GM19463 (cell line): Measurements from ENCODE around the gene ANKRD24.
"Not testable (repeated sequence)": the region's sequence is repeated elsewhere in the genome, so short reads cannot be mapped to it uniquely, and the experiment has no call there.

Experiments used
- ATAC-seq: cut with Tn5 transposase; IDR thresholded peaks from one replicate; pipeline ENCODE4 v1.9.1; 2021; ENCODE audit warnings: mild to moderate bottlenecking, moderate library complexity; ENCODE audit not compliant: unreplicated experiment

ANKRD24 gene

DNA sequence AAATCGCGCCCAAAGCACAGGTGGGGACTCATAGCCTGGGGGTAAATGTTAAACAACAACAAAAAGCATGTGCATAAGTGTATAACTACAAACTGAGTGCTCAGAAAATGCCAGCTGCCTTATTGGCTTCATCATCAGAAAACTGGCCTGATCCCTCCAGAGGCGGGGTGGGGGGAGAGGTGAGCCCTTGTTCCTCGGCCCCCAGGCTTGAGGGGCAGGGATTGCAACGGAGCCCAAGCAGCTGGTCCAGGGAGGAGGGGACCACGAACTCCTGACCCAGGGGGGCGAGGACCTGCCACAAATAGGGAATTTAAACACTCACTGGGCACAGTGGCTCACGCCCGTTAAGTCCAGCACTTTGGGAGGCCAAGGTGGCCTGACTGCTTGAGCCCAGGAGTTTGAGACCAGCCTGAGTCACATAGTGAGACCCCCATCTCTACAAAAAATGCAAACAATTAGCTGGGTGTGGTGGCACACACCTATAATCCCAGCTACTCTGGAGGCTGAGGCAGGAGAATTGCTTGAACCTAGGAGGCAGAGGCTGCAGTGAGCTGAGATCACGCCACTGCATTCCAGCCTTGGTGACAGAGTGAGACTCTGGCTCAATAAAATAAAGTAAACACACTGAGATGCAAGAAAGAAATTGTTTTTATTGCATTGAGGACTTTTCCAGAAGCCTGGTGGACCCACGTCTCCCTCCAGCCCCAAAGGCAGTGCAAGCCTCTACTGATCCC, 8.8 kb upstream of the ANKRD24 start:
- ATAC-seq, result no peak

GRCh38 chr19:4174213-4174894, 8.1 kb upstream of the ANKRD24 start:
- ATAC-seq, result no peak

DNA sequence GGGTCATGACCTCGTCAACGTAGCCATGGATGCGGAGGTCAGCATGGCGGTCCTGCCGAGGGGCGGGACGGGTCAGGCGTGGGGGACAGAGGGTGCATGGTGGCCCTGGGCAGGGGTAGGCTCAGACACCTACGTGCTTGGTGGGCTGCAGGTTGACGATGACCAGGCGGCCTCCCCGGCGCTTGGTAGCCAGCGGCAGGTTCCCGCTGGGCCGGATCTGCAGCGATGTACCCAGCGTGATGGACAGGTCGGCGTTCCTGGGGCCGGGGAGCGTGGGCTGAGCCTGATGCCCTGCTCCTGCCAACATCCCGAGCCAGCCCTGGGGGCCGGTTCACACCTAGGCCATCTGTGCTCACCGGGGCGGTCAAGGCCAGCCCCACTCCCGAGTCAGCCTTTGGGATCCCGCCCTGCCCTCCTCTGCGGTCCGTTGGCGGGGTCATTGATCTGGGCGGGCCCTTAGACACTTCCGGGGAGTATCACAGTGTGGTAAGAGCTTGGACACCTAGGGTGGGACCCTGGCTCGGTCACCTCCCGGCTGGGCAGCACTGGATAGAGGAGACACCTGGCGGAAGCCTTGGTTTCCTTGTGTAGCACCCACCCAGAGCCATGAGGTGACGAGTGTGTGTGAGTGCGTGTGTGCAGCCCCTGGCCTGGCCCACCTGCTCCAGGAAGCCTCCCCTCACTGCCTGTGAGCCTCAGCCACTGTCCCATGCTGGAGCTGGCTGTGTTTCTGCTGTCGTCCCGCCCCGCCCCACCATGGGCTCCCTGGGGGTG, 7.4 kb upstream of the ANKRD24 start:
- ATAC-seq, result no peak

DNA sequence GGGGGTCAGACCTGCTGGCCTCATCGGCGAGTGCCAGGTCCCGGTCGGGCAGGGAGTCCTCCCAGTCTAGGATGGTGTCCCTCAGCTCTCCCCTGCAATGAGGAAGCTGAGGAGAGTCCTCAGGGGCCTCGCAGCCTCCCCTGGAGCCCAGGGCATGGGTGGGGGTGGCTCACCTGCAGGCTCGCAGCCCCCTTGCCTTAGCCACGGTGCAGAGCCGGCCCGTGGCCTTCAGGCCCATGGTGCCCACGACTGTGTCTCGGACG, 6.9 kb upstream of the ANKRD24 start:
- no peak for ATAC-seq

DNA sequence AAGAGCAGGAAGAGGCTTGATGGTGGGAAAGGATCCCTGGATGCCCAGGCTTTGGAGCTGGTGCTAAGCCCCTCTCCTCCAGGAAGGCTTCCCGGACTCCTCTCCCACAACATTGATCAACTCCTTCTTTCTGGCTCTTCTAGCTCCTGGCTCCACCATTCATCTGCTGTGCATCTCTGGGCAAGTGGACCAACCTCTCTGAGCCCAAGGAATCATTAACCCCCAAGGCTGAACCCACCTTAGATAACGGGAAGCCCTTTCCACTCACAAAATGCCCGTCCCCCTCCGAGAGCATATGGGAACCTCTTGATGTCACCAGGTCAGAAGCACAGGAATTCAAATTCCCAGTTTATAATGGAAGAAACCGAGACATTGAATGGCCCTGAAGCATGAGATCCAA, 5.3 kb upstream of the ANKRD24 start:
- no peak for ATAC-seq

DNA sequence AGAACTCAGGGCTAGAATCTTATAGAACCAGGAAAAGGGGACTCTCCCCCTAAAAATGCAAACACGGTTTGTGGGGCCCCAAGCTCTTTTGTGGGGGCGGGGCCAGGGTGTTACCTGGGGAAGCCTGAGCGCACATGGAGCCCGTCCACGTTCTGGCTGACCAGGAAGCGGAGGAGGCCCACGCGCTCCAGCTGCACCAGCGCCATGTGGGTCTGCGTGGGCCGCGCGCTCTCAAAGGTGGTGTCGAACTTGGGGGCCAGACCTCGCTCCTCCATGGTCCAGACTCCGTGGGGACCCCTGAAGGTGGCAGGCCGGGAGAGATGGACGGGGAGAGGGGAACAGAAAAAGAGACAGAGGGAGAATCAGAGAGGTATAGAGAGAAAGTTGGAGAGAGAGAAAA, 3.5 kb upstream of the ANKRD24 start:
- no peak for ATAC-seq

GRCh38 chr19:4181053-4181508, 1.4 kb upstream of the ANKRD24 start:
- ATAC-seq, result no peak

DNA sequence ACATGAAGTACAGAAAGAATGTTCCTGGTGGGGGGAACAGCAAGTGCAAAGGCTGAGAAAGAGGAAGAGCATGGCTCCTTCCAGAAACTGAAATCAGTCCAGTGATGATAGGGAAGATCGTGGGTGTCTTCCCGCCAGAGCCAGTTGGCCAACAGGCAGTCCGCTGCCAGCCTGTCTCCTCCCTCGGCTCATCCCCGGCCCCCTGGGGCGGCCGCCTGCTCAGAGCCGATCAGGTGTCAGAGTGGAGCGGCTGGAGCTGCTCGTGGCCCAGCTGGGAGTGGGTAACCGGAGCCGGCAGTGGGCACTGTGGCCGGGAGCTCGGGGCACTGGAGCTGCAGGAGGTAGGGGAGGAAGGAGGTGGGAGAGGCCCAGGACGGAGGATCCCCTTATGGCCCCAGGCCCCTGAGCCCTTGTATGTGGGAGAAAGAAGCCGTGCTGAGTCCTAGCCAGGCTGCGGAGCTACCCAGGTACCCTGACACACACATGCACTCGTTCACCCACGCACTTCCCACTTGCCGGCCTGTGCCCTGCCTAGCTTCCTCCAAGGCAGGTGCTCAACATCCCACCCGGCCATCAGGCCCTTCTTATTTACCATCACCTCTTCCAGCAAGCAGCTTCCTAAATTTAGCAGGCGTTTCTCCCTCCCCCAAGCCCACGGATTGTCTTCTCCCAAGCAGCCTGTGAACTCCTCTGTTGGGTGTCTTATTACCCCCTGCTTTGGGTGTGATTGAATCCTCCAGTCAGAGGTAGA, 1.7 kb downstream of the ANKRD24 start:
- ATAC-seq, result no peak

- ATAC-seq, result no peak
Observed at GRCh38 chr19:4184718-4185352, 2.3 kb downstream of the ANKRD24 start.

- no peak for ATAC-seq
Observed at GRCh38 chr19:4185413-4186086, 3.1 kb downstream of the ANKRD24 start.

GRCh38 chr19:4186087-4186993, 3.9 kb downstream of the ANKRD24 start:
- ATAC-seq, result no peak

DNA sequence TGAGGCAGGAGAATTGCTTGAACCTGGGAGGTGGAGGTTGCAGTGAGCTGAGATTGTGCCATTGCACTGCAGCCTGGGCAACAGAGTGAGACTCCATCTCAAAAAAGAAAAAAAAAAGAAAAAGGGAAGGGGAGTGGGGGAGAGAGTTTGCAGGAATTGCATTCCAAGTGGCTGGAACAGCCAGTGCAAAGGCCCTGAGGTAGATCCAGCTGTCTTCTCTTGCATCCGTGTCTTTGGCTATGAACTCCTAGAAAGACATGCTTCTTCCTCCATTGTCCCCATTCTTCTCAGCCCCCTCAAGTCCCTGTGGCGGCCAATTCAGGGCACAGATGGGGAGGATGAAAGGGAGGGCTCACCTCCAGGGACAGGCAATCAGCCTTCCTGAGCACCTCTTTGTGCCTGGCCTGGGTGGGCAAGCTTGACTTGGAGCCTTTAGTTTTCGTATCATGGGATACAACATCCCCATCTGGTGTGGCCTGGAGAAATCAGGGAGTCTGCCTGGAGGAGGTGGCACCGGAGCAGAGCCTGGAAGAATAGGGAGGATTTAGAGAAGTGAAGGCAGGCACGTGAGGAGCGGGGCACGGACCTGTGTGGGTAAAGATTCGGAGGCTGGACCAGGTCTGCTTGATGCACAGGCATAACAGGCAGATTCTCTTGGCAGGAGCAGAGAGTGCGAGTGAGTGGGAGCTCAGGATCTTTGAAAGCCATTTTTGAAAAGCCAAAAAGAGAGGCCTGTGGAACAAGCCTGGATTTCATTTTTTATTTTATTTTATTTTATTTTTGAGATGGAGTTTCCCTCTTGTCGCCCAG, 5.0 kb downstream of the ANKRD24 start:
- no peak for ATAC-seq

DNA sequence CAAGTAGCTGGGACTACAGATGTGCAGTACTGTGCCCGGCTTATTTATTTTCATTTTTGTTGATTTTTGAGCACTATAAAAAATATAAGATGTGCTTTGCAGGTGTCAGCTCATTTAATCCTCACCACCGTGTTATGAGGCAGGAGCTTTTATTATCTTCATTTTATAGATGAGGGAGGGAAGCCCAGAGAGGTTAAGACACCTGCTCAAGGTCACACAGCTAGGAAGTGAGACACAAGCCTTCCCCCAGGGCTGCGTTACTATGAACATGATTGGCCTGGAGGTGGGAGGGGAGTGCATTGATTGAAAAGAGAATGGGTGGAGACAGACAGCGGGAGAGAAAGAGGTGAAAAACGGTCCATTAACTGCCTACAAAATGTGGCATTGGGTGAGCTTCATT, 7.2 kb downstream of the ANKRD24 start:
- ATAC-seq, result no peak

DNA sequence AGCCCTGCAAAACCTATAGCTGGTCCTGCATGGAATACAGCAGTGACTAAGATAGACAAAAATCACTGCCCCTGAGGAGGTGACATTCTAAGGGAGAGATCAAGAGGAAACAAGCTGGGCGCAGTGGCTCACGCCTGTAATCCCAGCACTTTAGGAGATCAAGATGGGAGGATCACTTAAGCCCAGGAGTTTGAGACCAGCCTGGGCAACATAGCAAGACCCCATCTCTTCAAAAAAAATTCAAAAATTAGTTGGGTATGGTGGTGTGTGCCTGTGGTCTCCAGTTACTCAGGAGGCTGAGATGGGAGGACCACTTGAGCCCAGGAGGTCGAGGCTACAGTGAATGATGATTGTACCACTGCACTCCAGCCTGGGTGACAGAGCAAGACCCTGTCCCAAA, 10.0 kb downstream of the ANKRD24 start:
- not testable (repeated sequence) for ATAC-seq

GRCh38 chr19:4194353-4194752, 11.9 kb downstream of the ANKRD24 start:
- ATAC-seq, result no peak

- no peak for ATAC-seq
Observed at GRCh38 chr19:4196009-4196408, 13.5 kb downstream of the ANKRD24 start.

DNA sequence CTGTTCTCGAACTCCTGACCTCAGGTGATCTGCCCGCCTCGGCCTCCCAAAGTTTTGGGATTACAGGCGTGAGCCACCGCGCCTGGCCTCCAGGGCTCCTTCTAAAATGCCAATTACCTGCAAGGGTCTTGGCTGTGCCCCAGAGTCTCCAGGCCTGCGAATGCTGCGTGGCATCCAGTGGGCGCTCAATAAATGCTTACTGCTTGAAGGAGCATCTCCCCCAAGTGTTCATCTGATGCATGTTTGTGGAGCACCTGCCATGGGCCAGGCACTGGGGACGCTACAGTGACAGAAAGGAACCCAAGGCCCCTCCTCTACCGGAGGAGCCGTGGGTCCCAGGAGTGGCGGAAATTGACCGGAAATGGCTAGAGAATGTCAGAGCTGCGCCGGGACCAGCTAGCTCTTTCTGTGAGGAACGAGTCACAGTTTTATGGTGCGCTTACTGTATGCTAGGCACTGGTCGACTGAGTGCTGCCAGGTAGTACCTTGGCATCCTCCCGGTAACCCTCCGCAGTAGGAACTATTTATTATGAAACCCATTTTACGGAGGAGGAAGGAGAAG, 14.2 kb downstream of the ANKRD24 start:
- no peak for ATAC-seq

DNA sequence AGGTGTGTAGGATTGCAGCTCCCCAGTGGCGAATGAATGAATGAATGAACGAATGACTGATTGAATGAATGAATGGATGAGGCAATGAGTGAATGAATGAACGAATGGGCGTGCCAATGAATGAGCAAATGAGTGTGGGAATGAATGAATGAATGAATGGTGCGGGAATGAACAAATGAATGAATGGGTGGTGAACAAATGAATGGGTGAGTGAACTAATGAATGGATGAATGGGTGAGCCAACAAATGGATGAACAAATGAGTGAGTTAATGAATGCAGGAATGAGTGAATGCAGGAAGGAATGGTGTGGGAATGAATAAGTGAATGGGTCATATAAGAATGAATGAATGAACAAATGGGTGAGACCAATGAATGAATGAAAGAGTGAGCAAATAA, 14.7 kb downstream of the ANKRD24 start:
- no peak for ATAC-seq
